Osteoblast (primary cell): ENCODE data around the gene SMIM11. TPM values are rescaled to one million over a fixed set of nuclear protein-coding genes. Genes with fewer than 3 reads are reported as not detected.

Experiments used
- DNase-seq: peaks from one replicate; pipeline ENCODE4 v3.0.0; 2011; ENCODE audit warnings: low spot score, mixed read lengths; ENCODE audit not compliant: insufficient read length; ENCODE audit errors: missing footprints
- H2AFZ ChIP-seq: 2 replicates; pipeline ENCODE4 v1.6.0; 2011; ENCODE audit warnings: mild to moderate bottlenecking, low read length
- H3K27ac ChIP-seq: 2 replicates; pipeline ENCODE4 v1.5.1; 2011; ENCODE audit warnings: mild to moderate bottlenecking, low read depth, low read length, moderate library complexity
- H3K27me3 ChIP-seq: 2 replicates; pipeline ENCODE4 v1.6.0; 2012; ENCODE audit warnings: mild to moderate bottlenecking, control low read depth, inconsistent platforms, low read length, moderate library complexity; ENCODE audit not compliant: insufficient read depth
- H3K36me3 ChIP-seq: 2 replicates; pipeline ENCODE4 v1.5.1; 2011; ENCODE audit warnings: mild to moderate bottlenecking, low read length, control low read depth, moderate library complexity; ENCODE audit not compliant: insufficient read depth
- H3K4me1 ChIP-seq: 2 replicates; pipeline ENCODE4 v1.5.1; 2011; ENCODE audit warnings: mild to moderate bottlenecking, low read length, control low read depth, moderate library complexity; ENCODE audit not compliant: insufficient read depth
- H3K4me2 ChIP-seq: 2 replicates; pipeline ENCODE4 v1.6.0; 2011; ENCODE audit warnings: mild to moderate bottlenecking, low read length; ENCODE audit not compliant: insufficient read depth
- H3K4me3 ChIP-seq: fragments of 200-600 bp; sonication (generic); 3 replicates; pipeline ENCODE4 v1.5.1; 2012; ENCODE audit warnings: mild to moderate bottlenecking, low read length, inconsistent platforms; ENCODE audit not compliant: insufficient read depth
- H3K79me2 ChIP-seq: 2 replicates; pipeline ENCODE4 v1.6.0; 2012; ENCODE audit warnings: mild to moderate bottlenecking, low read length, control low read depth, inconsistent platforms; ENCODE audit not compliant: insufficient read depth
- H3K9me3 ChIP-seq: 2 replicates; pipeline ENCODE4 v1.5.1; 2011; ENCODE audit warnings: low read depth, low read length, control low read depth
- H4K20me1 ChIP-seq: 2 replicates; pipeline ENCODE4 v1.6.0; 2012; ENCODE audit warnings: mild to moderate bottlenecking, low read length, control low read depth; ENCODE audit not compliant: insufficient read depth
- total RNA-seq: library from RNA; depleted of rRNA; stranded (reverse); fragments of >200 nt; gene quantifications from 2 replicates; pipeline ENCODE4 v1.2.3, GENCODE V29; 2012
- TF ChIP-seq, protein P1 (sequence below): IDR thresholded peaks from 2 replicates; pipeline ENCODE4 v1.5.1; 2011; ENCODE audit warnings: mild to moderate bottlenecking, low read depth, low read length, moderate library complexity; ENCODE audit errors: extremely low read depth

The SMIM11 gene
- total RNA-seq, 1 donor, result 18.5 TPM

DNA sequence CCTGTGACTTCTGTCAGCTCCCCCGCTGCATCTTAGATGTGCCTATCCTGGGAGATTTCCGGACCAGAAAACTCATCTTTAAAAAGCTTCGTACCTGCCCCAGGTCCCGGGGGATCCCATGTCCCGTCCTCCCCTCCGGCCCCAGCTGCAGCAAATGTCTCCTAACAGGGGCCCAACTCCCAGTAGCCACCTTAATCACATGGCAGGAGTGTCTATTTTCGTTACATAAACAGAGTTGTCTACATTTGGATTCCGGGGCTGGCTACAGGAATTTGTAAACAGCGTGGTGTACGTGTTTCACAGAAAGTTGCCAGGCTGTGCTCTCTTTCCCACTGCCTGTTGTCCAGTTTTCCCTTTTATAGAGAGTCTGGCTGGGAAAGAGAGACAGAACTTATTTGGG is 29.4 kb upstream of the SMIM11 start:
- DNase-seq, result peak; percentile 17
- Histone ChIP-seq H3K79me2 (no peaks in the 10 kb centered on the region), H3K4me2 (no peak overlapping the region), H3K27ac (no peak overlapping the region), H3K9me3 (no peaks in the 10 kb centered on the region), H4K20me1 (no peaks in the 10 kb centered on the region), H3K4me3 (no peak overlapping the region), H2AFZ (no peak overlapping the region), H3K4me1 (peaks cover 7% of the 10 kb centered on the region), H3K36me3 (no peaks in the 10 kb centered on the region), H3K27me3 (peaks cover 23% of the 10 kb centered on the region)
- TF ChIP-seq, protein P1, sequence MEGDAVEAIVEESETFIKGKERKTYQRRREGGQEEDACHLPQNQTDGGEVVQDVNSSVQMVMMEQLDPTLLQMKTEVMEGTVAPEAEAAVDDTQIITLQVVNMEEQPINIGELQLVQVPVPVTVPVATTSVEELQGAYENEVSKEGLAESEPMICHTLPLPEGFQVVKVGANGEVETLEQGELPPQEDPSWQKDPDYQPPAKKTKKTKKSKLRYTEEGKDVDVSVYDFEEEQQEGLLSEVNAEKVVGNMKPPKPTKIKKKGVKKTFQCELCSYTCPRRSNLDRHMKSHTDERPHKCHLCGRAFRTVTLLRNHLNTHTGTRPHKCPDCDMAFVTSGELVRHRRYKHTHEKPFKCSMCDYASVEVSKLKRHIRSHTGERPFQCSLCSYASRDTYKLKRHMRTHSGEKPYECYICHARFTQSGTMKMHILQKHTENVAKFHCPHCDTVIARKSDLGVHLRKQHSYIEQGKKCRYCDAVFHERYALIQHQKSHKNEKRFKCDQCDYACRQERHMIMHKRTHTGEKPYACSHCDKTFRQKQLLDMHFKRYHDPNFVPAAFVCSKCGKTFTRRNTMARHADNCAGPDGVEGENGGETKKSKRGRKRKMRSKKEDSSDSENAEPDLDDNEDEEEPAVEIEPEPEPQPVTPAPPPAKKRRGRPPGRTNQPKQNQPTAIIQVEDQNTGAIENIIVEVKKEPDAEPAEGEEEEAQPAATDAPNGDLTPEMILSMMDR, result no peak

DNA sequence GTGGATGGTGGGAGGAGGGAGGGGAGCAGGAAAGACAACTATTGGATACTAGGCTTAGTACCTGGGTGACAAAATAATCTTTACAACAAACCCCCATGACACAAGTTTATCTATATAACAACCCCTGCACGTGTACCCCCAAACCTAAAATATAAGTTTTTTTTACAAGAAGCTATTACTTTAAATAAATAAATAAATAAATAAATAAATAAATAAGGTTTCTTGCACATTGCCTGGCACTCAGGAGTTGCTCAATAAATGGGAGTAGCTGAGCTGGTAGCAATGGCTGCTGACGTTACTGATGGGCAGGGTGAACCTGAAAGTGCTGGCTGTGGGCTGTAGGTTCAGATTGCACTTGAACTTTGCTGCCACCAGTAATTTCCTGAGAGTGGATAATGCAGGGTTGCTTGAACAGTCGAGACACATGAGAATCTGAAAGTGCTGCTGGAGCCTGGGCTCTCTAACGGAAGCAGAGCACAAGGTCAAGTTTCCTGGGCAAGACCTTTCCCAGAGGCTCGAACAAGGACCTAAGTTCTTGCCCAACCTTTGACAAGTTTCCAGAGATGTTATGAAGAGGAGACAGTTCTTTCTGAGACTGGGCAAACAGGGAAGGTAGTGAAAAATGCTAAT is 26.3 kb upstream of the SMIM11 start:
- H4K20me1 ChIP-seq, result no peaks in the 10 kb centered on the region
- peak; percentile 15 for DNase-seq
- H3K4me2 ChIP-seq, result no peak overlapping the region
- no peak overlapping the region for H3K4me3 ChIP-seq
- H3K27ac ChIP-seq, result no peak overlapping the region
- H3K36me3 ChIP-seq, result no peaks in the 10 kb centered on the region
- no peaks in the 10 kb centered on the region for H3K79me2 ChIP-seq
- peaks cover 27% of the 10 kb centered on the region for H3K27me3 ChIP-seq
- H3K4me1 ChIP-seq, result peaks cover 7% of the 10 kb centered on the region
- H3K9me3 ChIP-seq, result no peaks in the 10 kb centered on the region
- TF ChIP-seq, protein P1, result no peak
- no peak overlapping the region for H2AFZ ChIP-seq

DNA sequence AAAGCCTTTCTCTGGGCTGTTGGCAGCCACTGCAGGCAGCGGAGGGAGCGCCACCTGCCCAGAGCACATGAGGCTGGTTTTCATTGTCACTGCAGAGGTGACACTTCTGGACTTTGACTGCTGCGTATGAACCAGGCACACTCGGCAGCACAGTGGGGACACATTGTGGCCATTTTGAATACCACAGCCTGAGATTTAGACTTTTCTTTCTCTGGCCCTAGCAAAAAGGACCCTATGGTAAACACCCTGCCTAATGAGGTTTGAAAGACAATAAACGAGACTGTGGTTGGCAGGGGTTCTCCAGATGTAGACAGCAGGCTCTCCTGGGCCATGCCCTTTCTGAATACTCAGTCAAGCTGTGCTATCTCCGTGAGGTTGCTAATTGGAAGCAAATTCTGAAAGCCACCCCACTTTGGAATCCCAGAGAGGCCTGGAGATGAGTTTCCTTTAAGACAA is 23.5 kb upstream of the SMIM11 start:
- no peak overlapping the region for H3K4me3 ChIP-seq
- H3K79me2 ChIP-seq, result no peaks in the 10 kb centered on the region
- no peak overlapping the region for H3K4me2 ChIP-seq
- H3K36me3 ChIP-seq, result no peaks in the 10 kb centered on the region
- H3K27ac ChIP-seq, result no peak overlapping the region
- peak; percentile 82 for DNase-seq
- TF ChIP-seq, protein P1, result peak; percentile 61
- H2AFZ ChIP-seq, result no peak overlapping the region
- no peaks in the 10 kb centered on the region for H4K20me1 ChIP-seq
- no peaks in the 10 kb centered on the region for H3K4me1 ChIP-seq
- H3K9me3 ChIP-seq, result no peaks in the 10 kb centered on the region
- H3K27me3 ChIP-seq, result peaks cover 34% of the 10 kb centered on the region

DNA sequence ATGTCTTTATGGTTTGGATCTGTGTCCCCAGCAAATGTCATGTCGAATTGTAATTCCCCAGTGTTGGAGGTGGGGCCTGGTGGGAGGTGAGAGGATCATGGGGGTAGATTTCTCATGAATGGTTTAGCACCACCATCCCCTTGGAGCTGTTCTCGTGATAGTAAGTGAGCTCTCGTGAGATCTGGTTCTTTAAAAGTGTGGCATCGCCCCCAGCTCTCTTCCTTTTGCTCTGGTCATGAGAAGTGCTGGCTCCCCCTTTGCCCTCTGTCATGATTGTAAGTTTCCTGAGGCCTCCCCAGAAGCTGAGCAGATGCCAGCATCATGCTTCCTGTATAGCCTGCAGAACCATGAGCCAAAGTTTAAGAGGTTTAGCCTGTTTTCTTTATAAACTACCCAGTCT is 22.8 kb upstream of the SMIM11 start:
- Histone ChIP-seq H3K4me2 (no peak overlapping the region), H3K9me3 (no peaks in the 10 kb centered on the region), H3K4me3 (no peak overlapping the region), H3K4me1 (no peaks in the 10 kb centered on the region), H3K27ac (no peak overlapping the region), H4K20me1 (no peaks in the 10 kb centered on the region), H3K36me3 (no peaks in the 10 kb centered on the region), H3K79me2 (no peaks in the 10 kb centered on the region), H3K27me3 (peaks cover 34% of the 10 kb centered on the region), H2AFZ (no peak overlapping the region)
- no peak for DNase-seq
- TF ChIP-seq, protein P1, result no peak
